Stomach (tissue), 4 donors: Measurements from ENCODE around the gene PALD1.

Experiments
- POLR2A ChIP-seq, 4 donors: fragments of 450-650 bp; IDR thresholded peaks; one replicate each; pipeline ENCODE4 v1.6.1; 2016; ENCODE audit warnings: antibody characterized with exemption in 4 of 4, control low read depth in 2 of 4, mild to moderate bottlenecking in 1 of 4, moderate library complexity in 1 of 4
- TF ChIP-seq, protein P1 (sequence below), 7 experiments: fragments of 450-650 bp in 4 of 7; fragments of 200-600 bp in 3 of 7; sonication (generic) in 3 of 7; IDR thresholded peaks; one replicate each; pipeline ENCODE4 v1.5.1; 2016 to 2019; ENCODE audit warnings: antibody characterized with exemption in 7 of 7, control low read depth in 2 of 7, mild to moderate bottlenecking in 1 of 7

DNA sequence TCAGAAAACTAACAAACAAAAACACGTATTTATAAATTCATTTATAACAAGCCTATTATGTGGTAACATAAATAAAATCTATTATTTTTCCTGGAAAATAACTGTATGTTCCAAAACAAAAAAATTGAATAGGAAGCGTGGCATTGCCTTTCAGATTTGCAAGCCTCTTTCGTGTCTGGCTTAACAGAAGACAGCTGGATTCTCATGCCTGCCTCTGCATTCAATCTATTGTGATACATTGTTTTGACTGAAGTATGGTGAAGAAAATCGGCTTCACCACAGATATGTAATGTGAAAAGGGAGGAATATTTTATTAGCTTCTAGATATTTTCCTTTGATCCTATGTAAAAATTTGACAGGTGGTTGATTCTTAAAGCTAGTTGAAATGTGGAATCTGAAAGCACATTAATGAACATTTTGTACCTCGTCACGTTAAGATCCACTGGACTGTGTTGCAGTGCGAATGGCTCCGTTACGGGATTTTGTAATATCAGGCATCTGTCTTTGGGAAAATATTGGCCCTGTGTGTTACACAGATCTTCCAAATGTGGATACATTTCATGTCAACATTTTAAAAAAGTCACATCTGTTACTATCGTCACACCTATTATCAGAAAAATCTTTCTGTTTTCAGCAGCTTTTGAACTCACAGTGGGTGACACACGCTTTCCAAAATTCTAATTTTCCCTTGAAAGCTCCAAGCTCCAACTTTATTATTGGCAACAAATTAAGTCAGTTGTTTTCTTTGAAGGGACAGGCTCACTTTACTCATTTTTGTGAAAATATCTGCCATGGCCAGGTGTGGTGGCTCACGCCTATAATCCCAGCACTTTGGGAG, 26.2 kb downstream of the PALD1 start:
- TF ChIP-seq, protein P1, sequence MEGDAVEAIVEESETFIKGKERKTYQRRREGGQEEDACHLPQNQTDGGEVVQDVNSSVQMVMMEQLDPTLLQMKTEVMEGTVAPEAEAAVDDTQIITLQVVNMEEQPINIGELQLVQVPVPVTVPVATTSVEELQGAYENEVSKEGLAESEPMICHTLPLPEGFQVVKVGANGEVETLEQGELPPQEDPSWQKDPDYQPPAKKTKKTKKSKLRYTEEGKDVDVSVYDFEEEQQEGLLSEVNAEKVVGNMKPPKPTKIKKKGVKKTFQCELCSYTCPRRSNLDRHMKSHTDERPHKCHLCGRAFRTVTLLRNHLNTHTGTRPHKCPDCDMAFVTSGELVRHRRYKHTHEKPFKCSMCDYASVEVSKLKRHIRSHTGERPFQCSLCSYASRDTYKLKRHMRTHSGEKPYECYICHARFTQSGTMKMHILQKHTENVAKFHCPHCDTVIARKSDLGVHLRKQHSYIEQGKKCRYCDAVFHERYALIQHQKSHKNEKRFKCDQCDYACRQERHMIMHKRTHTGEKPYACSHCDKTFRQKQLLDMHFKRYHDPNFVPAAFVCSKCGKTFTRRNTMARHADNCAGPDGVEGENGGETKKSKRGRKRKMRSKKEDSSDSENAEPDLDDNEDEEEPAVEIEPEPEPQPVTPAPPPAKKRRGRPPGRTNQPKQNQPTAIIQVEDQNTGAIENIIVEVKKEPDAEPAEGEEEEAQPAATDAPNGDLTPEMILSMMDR (IDR thresholded peaks at IDR 0.05), result no peak
- TF ChIP-seq POLR2A (IDR thresholded peaks at IDR 0.05), result no peak
